ENCODE measurements around the gene DOCK1.
A peak's percentile ranks its signal among the peaks of the same experiment; 100 is the strongest.
"Not testable (repeated sequence)": the region's sequence is repeated elsewhere in the genome, so short reads cannot be mapped to it uniquely, and the experiment has no call there.

Gene DOCK1

GRCh38 chr10:126877390-126877789 is 27.8 kb upstream of the DOCK1 start:
- DNase-seq, result no peak
- Histone ChIP-seq H3K23ac (ENCODE audit: low read length in 2 of 2) (no peak overlapping the region), H3K27ac (ENCODE audit: low read length, poor library complexity, severe bottlenecking) (no peak overlapping the region), H2BK15ac (ENCODE audit: low read depth, poor library complexity, severe bottlenecking) (no peak overlapping the region), H2BK12ac (ENCODE audit: low read length in 2 of 2) (no peak overlapping the region), H4K91ac (ENCODE audit: low read length) (no peak overlapping the region), H4K8ac (ENCODE audit: low read length) (no peak overlapping the region), H3K9me3 (ENCODE audit: control insufficient read depth, low read length) (no peaks in the 10 kb centered on the region), H3K14ac (ENCODE audit: low read length in 2 of 2) (no peak overlapping the region), H3K36me3 (ENCODE audit: control insufficient read depth in 1 of 2, insufficient read depth in 2 of 2, low read depth in 1 of 2, low read length in 2 of 2) (no peaks in the 10 kb centered on the region), H2AFZ (ENCODE audit: low read depth, low read length) (no peak overlapping the region), H3K9ac (ENCODE audit: low read length) (no peak overlapping the region), H3K18ac (ENCODE audit: low read depth in 1 of 2, low read length in 2 of 2) (no peak overlapping the region), H2BK5ac (ENCODE audit: low read depth, low read length, poor library complexity, severe bottlenecking) (no peak overlapping the region), H3K4me1 (ENCODE audit: control insufficient read depth, insufficient read depth, low read depth, low read length) (peaks cover 1% of the 10 kb centered on the region), H3K4ac (ENCODE audit: low read depth in 1 of 2, low read length in 2 of 2) (no peak overlapping the region), H3K4me3 (ENCODE audit: insufficient read depth in 1 of 2, low read depth in 1 of 2, low read length in 2 of 2) (no peak overlapping the region), H3K79me1 (replicated peaks; ENCODE audit: low read length, poor library complexity, severe bottlenecking) (no peaks in the 10 kb centered on the region), H2BK120ac (ENCODE audit: low read depth, low read length) (no peak overlapping the region), H3K27me3 (ENCODE audit: control insufficient read depth in 1 of 2, insufficient read depth in 1 of 2, low read length in 2 of 2) (peaks cover 0 to 3% of the 10 kb centered on the region in 2 experiments), H3K4me2 (ENCODE audit: low read length, poor library complexity, severe bottlenecking) (no peak overlapping the region), H2AK5ac (ENCODE audit: low read length, severe bottlenecking) (no peak overlapping the region)
- WGBS, result 44% methylated on average over 2 of the region's 2 CpGs

- WGBS, result 85% methylated on average over 10 of the region's 10 CpGs
- H2BK5ac ChIP-seq (ENCODE audit: low read depth, low read length, poor library complexity, severe bottlenecking), result no peak overlapping the region
- no peak for DNase-seq
- H2BK120ac ChIP-seq (ENCODE audit: low read depth, low read length), result no peak overlapping the region
- no peak overlapping the region for H2BK15ac ChIP-seq (ENCODE audit: low read depth, poor library complexity, severe bottlenecking)
- no peak overlapping the region for H2AK5ac ChIP-seq (ENCODE audit: low read length, severe bottlenecking)
- H2BK12ac ChIP-seq (ENCODE audit: low read length in 2 of 2), result no peak overlapping the region
- H3K14ac ChIP-seq (ENCODE audit: low read length in 2 of 2), result no peak overlapping the region
- H3K4ac ChIP-seq (ENCODE audit: low read depth in 1 of 2, low read length in 2 of 2), result no peak overlapping the region
- H3K9me3 ChIP-seq (ENCODE audit: control insufficient read depth, low read length), result no peaks in the 10 kb centered on the region
- no peaks in the 10 kb centered on the region for H3K79me1 ChIP-seq (replicated peaks; ENCODE audit: low read length, poor library complexity, severe bottlenecking)
- H3K23ac ChIP-seq (ENCODE audit: low read length in 2 of 2), result no peak overlapping the region
- no peak overlapping the region for H3K4me2 ChIP-seq (ENCODE audit: low read length, poor library complexity, severe bottlenecking)
- H3K4me3 ChIP-seq (ENCODE audit: insufficient read depth in 1 of 2, low read depth in 1 of 2, low read length in 2 of 2), result no peak overlapping the region
- no peaks in the 10 kb centered on the region for H3K4me1 ChIP-seq (ENCODE audit: control insufficient read depth, insufficient read depth, low read depth, low read length)
- H4K91ac ChIP-seq (ENCODE audit: low read length), result no peak overlapping the region
- H4K8ac ChIP-seq (ENCODE audit: low read length), result no peak overlapping the region
- H3K27ac ChIP-seq (ENCODE audit: low read length, poor library complexity, severe bottlenecking), result no peak overlapping the region
- no peak overlapping the region for H3K9ac ChIP-seq (ENCODE audit: low read length)
- no peak overlapping the region for H2AFZ ChIP-seq (ENCODE audit: low read depth, low read length)
- H3K27me3 ChIP-seq (ENCODE audit: control insufficient read depth in 1 of 2, insufficient read depth in 1 of 2, low read length in 2 of 2), result peaks cover 0 to 3% of the 10 kb centered on the region in 2 experiments
- no peak overlapping the region for H3K18ac ChIP-seq (ENCODE audit: low read depth in 1 of 2, low read length in 2 of 2)
- H3K36me3 ChIP-seq (ENCODE audit: control insufficient read depth in 1 of 2, insufficient read depth in 2 of 2, low read depth in 1 of 2, low read length in 2 of 2), result no peaks in the 10 kb centered on the region
Observed at GRCh38 chr10:126878594-126878993, 26.6 kb upstream of the DOCK1 start.

GRCh38 chr10:126880926-126881325 is 24.3 kb upstream of the DOCK1 start:
- no peak overlapping the region for H2BK15ac ChIP-seq (ENCODE audit: low read depth, poor library complexity, severe bottlenecking)
- no peak overlapping the region for H4K8ac ChIP-seq (ENCODE audit: low read length)
- 92% methylated on average over 3 of the region's 5 CpGs for WGBS
- H2BK12ac ChIP-seq (ENCODE audit: low read length in 2 of 2), result no peak overlapping the region
- no peak overlapping the region for H2BK120ac ChIP-seq (ENCODE audit: low read depth, low read length)
- H3K9ac ChIP-seq (ENCODE audit: low read length), result no peak overlapping the region
- DNase-seq, result no peak
- no peak overlapping the region for H3K18ac ChIP-seq (ENCODE audit: low read depth in 1 of 2, low read length in 2 of 2)
- H3K4me2 ChIP-seq (ENCODE audit: low read length, poor library complexity, severe bottlenecking), result no peak overlapping the region
- no peak overlapping the region for H3K14ac ChIP-seq (ENCODE audit: low read length in 2 of 2)
- H3K27me3 ChIP-seq (ENCODE audit: control insufficient read depth in 1 of 2, insufficient read depth in 1 of 2, low read length in 2 of 2), result peaks cover 0 to 3% of the 10 kb centered on the region in 2 experiments
- no peak overlapping the region for H2AK5ac ChIP-seq (ENCODE audit: low read length, severe bottlenecking)
- no peaks in the 10 kb centered on the region for H3K4me1 ChIP-seq (ENCODE audit: control insufficient read depth, insufficient read depth, low read depth, low read length)
- no peak overlapping the region for H2AFZ ChIP-seq (ENCODE audit: low read depth, low read length)
- no peaks in the 10 kb centered on the region for H3K9me3 ChIP-seq (ENCODE audit: control insufficient read depth, low read length)
- H4K91ac ChIP-seq (ENCODE audit: low read length), result no peak overlapping the region
- no peak overlapping the region for H2BK5ac ChIP-seq (ENCODE audit: low read depth, low read length, poor library complexity, severe bottlenecking)
- H3K4ac ChIP-seq (ENCODE audit: low read depth in 1 of 2, low read length in 2 of 2), result no peak overlapping the region
- H3K79me1 ChIP-seq (replicated peaks; ENCODE audit: low read length, poor library complexity, severe bottlenecking), result no peaks in the 10 kb centered on the region
- no peak overlapping the region for H3K23ac ChIP-seq (ENCODE audit: low read length in 2 of 2)
- no peak overlapping the region for H3K4me3 ChIP-seq (ENCODE audit: insufficient read depth in 1 of 2, low read depth in 1 of 2, low read length in 2 of 2)
- no peaks in the 10 kb centered on the region for H3K36me3 ChIP-seq (ENCODE audit: control insufficient read depth in 1 of 2, insufficient read depth in 2 of 2, low read depth in 1 of 2, low read length in 2 of 2)
- H3K27ac ChIP-seq (ENCODE audit: low read length, poor library complexity, severe bottlenecking), result no peak overlapping the region

- H2BK15ac ChIP-seq (ENCODE audit: low read depth, poor library complexity, severe bottlenecking); H3K18ac ChIP-seq (ENCODE audit: low read depth in 1 of 2, low read length in 2 of 2); H3K14ac ChIP-seq (ENCODE audit: low read length in 2 of 2); H2BK120ac ChIP-seq (ENCODE audit: low read depth, low read length); DNase-seq; H4K8ac ChIP-seq (ENCODE audit: low read length); H2AK5ac ChIP-seq (ENCODE audit: low read length, severe bottlenecking); H2BK12ac ChIP-seq (ENCODE audit: low read length in 2 of 2); H3K27ac ChIP-seq (ENCODE audit: low read length, poor library complexity, severe bottlenecking); H3K4me1 ChIP-seq (ENCODE audit: control insufficient read depth, insufficient read depth, low read depth, low read length); H3K9me3 ChIP-seq (ENCODE audit: control insufficient read depth, low read length); H3K9ac ChIP-seq (ENCODE audit: low read length); H2AFZ ChIP-seq (ENCODE audit: low read depth, low read length); H3K36me3 ChIP-seq (ENCODE audit: control insufficient read depth in 1 of 2, insufficient read depth in 2 of 2, low read depth in 1 of 2, low read length in 2 of 2); H3K23ac ChIP-seq (ENCODE audit: low read length in 2 of 2); H2BK5ac ChIP-seq (ENCODE audit: low read depth, low read length, poor library complexity, severe bottlenecking); H4K91ac ChIP-seq (ENCODE audit: low read length); H3K27me3 ChIP-seq (ENCODE audit: control insufficient read depth in 1 of 2, insufficient read depth in 1 of 2, low read length in 2 of 2); H3K79me1 ChIP-seq (replicated peaks; ENCODE audit: low read length, poor library complexity, severe bottlenecking); H3K4me2 ChIP-seq (ENCODE audit: low read length, poor library complexity, severe bottlenecking); H3K4ac ChIP-seq (ENCODE audit: low read depth in 1 of 2, low read length in 2 of 2): not testable (repeated sequence)
- H3K4me3 ChIP-seq (ENCODE audit: insufficient read depth in 1 of 2, low read depth in 1 of 2, low read length in 2 of 2), result peak overlapping the region in 1 of 2 experiments; percentile 51
- 25% methylated on average over 11 of the region's 16 CpGs for WGBS
Observed at GRCh38 chr10:126882055-126882454, 23.2 kb upstream of the DOCK1 start.
